K562 (cell line): Measurements from ENCODE around the gene RING1. TPM values are rescaled to one million over a fixed set of nuclear protein-coding genes. Genes with fewer than 3 reads are reported as not detected.

Source experiments
- ARNT ChIP-seq, 2 experiments: fragments of 450-650 bp; IDR thresholded peaks; 2 replicates each; pipeline ENCODE4 v1.6.1; 2016; ENCODE audit warnings: mild to moderate bottlenecking in 1 of 2
- CAMTA2 ChIP-seq: fragments of 250-450 bp; sonication (Bioruptor Pico); conservative IDR thresholded peaks from 2 replicates; pipeline ENCODE4 v1.5.1; 2022
- CCNT2 ChIP-seq: IDR thresholded peaks from 2 replicates; pipeline ENCODE4 v1.6.1; 2011; ENCODE audit warnings: borderline replicate concordance, low read depth, mild to moderate bottlenecking, moderate library complexity, mixed read lengths, low read length; ENCODE audit not compliant: insufficient read length; ENCODE audit errors: extremely low read depth
- CHD2 ChIP-seq: IDR thresholded peaks from 2 replicates; pipeline ENCODE4 v1.6.1; 2011; ENCODE audit warnings: low read depth, low read length
- ELF1 ChIP-seq: fragments of 200-800 bp; sonication (Bioruptor generic); IDR thresholded peaks from 2 replicates; pipeline ENCODE4 v1.6.1; 2016; ENCODE audit warnings: missing genetic modification characterization, missing compliant biosample characterization
- ERF ChIP-seq: fragments of 450-650 bp; formaldehyde crosslinking; IDR thresholded peaks from 2 replicates; pipeline ENCODE4 v1.4.0; 2020; ENCODE audit warnings: mild to moderate bottlenecking, mixed read lengths
- GABPB2 ChIP-seq: fragments of 250-450 bp; sonication (Bioruptor Pico); conservative IDR thresholded peaks from 2 replicates; pipeline ENCODE4 v1.5.1; 2021; ENCODE audit warnings: mild to moderate bottlenecking
- HMG20A ChIP-seq: fragments of 450-650 bp; formaldehyde crosslinking; conservative IDR thresholded peaks from 2 replicates; pipeline ENCODE4 v1.4.0; 2020; ENCODE audit warnings: mild to moderate bottlenecking, mixed read lengths
- KHSRP ChIP-seq: fragments of 450-650 bp; IDR thresholded peaks from 2 replicates; pipeline ENCODE4 v1.6.1; 2017
- MAZ ChIP-seq, 2 experiments: fragments of 450-650 bp in 1 of 2; sonication (generic) in 1 of 2; formaldehyde crosslinking; IDR thresholded peaks in 1 of 2; conservative IDR thresholded peaks in 1 of 2; 2 replicates each; pipeline versions ENCODE4 v1.4.0 to v1.5.0; 2020; ENCODE audit warnings: mild to moderate bottlenecking in 1 of 2, missing genetic modification reagents in 1 of 2
- POLR2AphosphoS5 ChIP-seq: IDR thresholded peaks from 2 replicates; pipeline ENCODE4 v1.6.1; 2011; ENCODE audit warnings: mild to moderate bottlenecking, low read depth, low read length, moderate library complexity; ENCODE audit not compliant: control insufficient read depth, insufficient read depth
- POLR3G ChIP-seq: IDR thresholded peaks from 2 replicates; pipeline ENCODE4 v1.6.1; 2011; ENCODE audit not compliant: insufficient read length, insufficient replicate concordance; ENCODE audit errors: extremely low read depth
- SIX5 ChIP-seq, 2 experiments: IDR thresholded peaks; 2 replicates each; pipeline ENCODE4 v1.6.1; 2011; ENCODE audit warnings: low read length in 2 of 2, borderline replicate concordance in 1 of 2, low read depth in 1 of 2, mild to moderate bottlenecking in 1 of 2, moderate library complexity in 1 of 2; ENCODE audit not compliant: insufficient read depth in 1 of 2
- SPI1 ChIP-seq: IDR thresholded peaks from 2 replicates; pipeline ENCODE4 v1.6.1; 2011; ENCODE audit warnings: low read depth, low read length, control low read depth, borderline replicate concordance
- ZNF780A ChIP-seq: fragments of 250-450 bp; sonication (Bioruptor Pico); IDR thresholded peaks from 2 replicates; pipeline ENCODE4 v1.5.0; 2021; ENCODE audit warnings: mild to moderate bottlenecking
- polyA plus RNA-seq, 8 experiments: library from polyadenylated mRNA; depleted of rRNA in 4 of 8; stranded (reverse) in 5 of 8; unstranded in 3 of 8; fragments of >200 nt; fragmentation: Nextera tagmentation in 2 of 8; fragmentation: Illumina TruSeq in 1 of 8; extraction: Ambion mirVana in 2 of 8; extraction: Trizol in 1 of 8; gene quantifications; 2 replicates each; pipeline versions ENCODE4 v1.2.1 to v1.2.3, GENCODE V29; 2011 to 2014; ENCODE audit warnings: inconsistent platforms in 1 of 8, missing spikeins in 1 of 8
- total RNA-seq, 7 experiments: library from RNA; depleted of rRNA in 6 of 7; stranded (reverse); fragments of >200 nt in 6 of 7; fragmentation: Illumina TruSeq in 2 of 7; extraction: Trizol in 2 of 7; gene quantifications; 2 replicates each; pipeline versions ENCODE4 v1.2.1 to v1.2.3, GENCODE V29; 2011 to 2021; ENCODE audit warnings: low replicate concordance in 1 of 7
- TF ChIP-seq, protein P1 (sequence below): fragments of 250-450 bp; sonication (Bioruptor Pico); IDR thresholded peaks from 2 replicates; pipeline ENCODE4 v1.9.0; 2021; ENCODE audit warnings: mild to moderate bottlenecking, inconsistent platforms
- TF ChIP-seq, protein P2 (sequence below): fragments of 450-650 bp; IDR thresholded peaks from 2 replicates; pipeline ENCODE4 v1.6.1; 2014; ENCODE audit warnings: low read depth, mild to moderate bottlenecking, moderate library complexity, borderline replicate concordance
- TF ChIP-seq, protein P3 (sequence below): fragments of 250-450 bp; sonication (Bioruptor Pico); IDR thresholded peaks from 2 replicates; pipeline ENCODE4 v1.5.0; 2022; ENCODE audit warnings: mild to moderate bottlenecking
- TF ChIP-seq, protein P4 (sequence below), 3 experiments: IDR thresholded peaks in 2 of 3; conservative IDR thresholded peaks in 1 of 3; 2 replicates each; pipeline ENCODE4 v1.5.1; 2011 to 2012; ENCODE audit warnings: low read length in 3 of 3, mild to moderate bottlenecking in 3 of 3, control low read depth in 2 of 3, improper control_type of control experiment in 1 of 3, inconsistent platforms in 1 of 3, low read depth in 1 of 3, mixed read lengths in 1 of 3, moderate library complexity in 1 of 3; ENCODE audit not compliant: insufficient read depth in 2 of 3

Gene RING1
- total and polyA plus RNA-seq, 9 of the 15 experiments (the other 6 are each of a cell fraction or from before 2014, with no cell fraction given), result 4.2 to 59.1 (median 36.9) TPM

DNA sequence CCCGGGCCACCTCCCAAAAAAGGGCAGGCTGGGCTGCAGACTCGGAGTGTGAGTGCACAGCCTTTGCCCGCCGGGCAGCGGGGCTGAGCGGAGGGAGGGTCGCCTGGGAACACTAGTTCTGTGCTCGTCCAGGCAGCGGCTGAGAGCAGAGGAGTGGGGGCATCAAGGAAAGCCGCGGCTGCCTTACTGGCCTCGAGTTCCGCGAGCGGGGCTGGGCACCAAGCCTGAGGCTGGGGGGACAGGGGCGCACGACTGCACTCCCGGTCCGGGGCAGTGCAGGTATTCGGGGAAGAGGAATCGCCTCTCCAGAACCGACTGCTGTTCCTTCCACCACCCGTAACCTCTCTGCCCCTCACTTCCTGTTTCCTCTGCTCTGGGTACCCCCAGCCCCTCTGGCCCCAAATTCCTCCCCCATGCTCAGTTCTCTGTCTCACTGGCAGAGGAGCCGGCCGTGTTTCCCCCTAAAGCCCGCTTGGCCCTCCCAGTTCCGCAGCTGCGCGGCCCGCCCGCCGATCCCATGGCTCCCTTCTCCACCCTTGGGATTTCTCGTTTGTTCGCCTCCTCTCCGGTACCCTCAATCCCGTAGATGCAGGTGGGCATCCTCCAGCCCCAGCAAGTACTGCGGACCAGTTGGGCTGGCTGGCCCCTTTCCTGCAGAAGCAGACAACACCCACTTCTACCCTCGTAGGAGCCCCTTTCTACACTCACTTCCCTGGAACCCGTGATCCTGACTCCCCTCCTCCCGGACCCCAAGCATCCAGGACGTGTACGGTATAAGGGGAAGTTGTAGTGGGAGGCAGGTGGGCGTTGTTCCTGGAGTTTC lies 5.1 kb downstream of the RING1 start (continued):
- TF ChIP-seq ELF1 (tag) (no peak), MAZ (CRISPR knock-in tag; conservative IDR thresholded peaks at IDR 0.05 in 1 of 2, IDR thresholded peaks at IDR 0.05 in 1 of 2) (0 out of 4 replicates have a peak, but pooled peaks of 1 of the 2 experiments have one; percentile 36), CHD2 (no peak), CCNT2 (peak; percentile 39), CAMTA2 (no peak), HMG20A (no peak), ERF (CRISPR knock-in tag) (peak; percentile 81; the same call in 1 of the 2 replicates), SIX5 (IDR thresholded peaks at IDR 0.05; ENCODE audit: borderline replicate concordance in 1 of 2, insufficient read depth in 1 of 2, low read depth in 1 of 2, low read length in 2 of 2) (no peak), POLR3G (no peak), ZNF780A (CRISPR knock-in tag) (no peak), SPI1 (peak; percentile 54; the same call in 1 of the 2 replicates), ARNT (IDR thresholded peaks at IDR 0.05) (no peak), GABPB2 (CRISPR knock-in tag) (no peak), KHSRP (no peak), POLR2AphosphoS5 (0 out of 2 replicates have a peak, but pooled peaks have one; percentile 11)
- TF ChIP-seq, protein P1, sequence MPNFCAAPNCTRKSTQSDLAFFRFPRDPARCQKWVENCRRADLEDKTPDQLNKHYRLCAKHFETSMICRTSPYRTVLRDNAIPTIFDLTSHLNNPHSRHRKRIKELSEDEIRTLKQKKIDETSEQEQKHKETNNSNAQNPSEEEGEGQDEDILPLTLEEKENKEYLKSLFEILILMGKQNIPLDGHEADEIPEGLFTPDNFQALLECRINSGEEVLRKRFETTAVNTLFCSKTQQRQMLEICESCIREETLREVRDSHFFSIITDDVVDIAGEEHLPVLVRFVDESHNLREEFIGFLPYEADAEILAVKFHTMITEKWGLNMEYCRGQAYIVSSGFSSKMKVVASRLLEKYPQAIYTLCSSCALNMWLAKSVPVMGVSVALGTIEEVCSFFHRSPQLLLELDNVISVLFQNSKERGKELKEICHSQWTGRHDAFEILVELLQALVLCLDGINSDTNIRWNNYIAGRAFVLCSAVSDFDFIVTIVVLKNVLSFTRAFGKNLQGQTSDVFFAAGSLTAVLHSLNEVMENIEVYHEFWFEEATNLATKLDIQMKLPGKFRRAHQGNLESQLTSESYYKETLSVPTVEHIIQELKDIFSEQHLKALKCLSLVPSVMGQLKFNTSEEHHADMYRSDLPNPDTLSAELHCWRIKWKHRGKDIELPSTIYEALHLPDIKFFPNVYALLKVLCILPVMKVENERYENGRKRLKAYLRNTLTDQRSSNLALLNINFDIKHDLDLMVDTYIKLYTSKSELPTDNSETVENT (CRISPR knock-in tag), result no peak
- TF ChIP-seq, protein P2, sequence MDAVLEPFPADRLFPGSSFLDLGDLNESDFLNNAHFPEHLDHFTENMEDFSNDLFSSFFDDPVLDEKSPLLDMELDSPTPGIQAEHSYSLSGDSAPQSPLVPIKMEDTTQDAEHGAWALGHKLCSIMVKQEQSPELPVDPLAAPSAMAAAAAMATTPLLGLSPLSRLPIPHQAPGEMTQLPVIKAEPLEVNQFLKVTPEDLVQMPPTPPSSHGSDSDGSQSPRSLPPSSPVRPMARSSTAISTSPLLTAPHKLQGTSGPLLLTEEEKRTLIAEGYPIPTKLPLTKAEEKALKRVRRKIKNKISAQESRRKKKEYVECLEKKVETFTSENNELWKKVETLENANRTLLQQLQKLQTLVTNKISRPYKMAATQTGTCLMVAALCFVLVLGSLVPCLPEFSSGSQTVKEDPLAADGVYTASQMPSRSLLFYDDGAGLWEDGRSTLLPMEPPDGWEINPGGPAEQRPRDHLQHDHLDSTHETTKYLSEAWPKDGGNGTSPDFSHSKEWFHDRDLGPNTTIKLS, result no peak
- TF ChIP-seq, protein P3, sequence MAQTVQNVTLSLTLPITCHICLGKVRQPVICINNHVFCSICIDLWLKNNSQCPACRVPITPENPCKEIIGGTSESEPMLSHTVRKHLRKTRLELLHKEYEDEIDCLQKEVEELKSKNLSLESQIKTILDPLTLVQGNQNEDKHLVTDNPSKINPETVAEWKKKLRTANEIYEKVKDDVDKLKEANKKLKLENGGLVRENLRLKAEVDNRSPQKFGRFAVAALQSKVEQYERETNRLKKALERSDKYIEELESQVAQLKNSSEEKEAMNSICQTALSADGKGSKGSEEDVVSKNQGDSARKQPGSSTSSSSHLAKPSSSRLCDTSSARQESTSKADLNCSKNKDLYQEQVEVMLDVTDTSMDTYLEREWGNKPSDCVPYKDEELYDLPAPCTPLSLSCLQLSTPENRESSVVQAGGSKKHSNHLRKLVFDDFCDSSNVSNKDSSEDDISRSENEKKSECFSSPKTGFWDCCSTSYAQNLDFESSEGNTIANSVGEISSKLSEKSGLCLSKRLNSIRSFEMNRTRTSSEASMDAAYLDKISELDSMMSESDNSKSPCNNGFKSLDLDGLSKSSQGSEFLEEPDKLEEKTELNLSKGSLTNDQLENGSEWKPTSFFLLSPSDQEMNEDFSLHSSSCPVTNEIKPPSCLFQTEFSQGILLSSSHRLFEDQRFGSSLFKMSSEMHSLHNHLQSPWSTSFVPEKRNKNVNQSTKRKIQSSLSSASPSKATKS (CRISPR knock-in tag), result no peak
- TF ChIP-seq, protein P4, sequence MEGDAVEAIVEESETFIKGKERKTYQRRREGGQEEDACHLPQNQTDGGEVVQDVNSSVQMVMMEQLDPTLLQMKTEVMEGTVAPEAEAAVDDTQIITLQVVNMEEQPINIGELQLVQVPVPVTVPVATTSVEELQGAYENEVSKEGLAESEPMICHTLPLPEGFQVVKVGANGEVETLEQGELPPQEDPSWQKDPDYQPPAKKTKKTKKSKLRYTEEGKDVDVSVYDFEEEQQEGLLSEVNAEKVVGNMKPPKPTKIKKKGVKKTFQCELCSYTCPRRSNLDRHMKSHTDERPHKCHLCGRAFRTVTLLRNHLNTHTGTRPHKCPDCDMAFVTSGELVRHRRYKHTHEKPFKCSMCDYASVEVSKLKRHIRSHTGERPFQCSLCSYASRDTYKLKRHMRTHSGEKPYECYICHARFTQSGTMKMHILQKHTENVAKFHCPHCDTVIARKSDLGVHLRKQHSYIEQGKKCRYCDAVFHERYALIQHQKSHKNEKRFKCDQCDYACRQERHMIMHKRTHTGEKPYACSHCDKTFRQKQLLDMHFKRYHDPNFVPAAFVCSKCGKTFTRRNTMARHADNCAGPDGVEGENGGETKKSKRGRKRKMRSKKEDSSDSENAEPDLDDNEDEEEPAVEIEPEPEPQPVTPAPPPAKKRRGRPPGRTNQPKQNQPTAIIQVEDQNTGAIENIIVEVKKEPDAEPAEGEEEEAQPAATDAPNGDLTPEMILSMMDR (IDR thresholded peaks at IDR 0.05 in 2 of 3, conservative IDR thresholded peaks at IDR 0.05 in 1 of 3; ENCODE audit: insufficient read depth in 2 of 3, low read depth in 1 of 3, low read length in 3 of 3), result no peak
